Sciatic nerve (tissue), 2 donors: ENCODE results near the gene ZCCHC10. TPM values are rescaled to one million over a fixed set of nuclear protein-coding genes. Genes with fewer than 3 reads are reported as not detected.
"Not testable (repeated sequence)": the region's sequence is repeated elsewhere in the genome, so short reads cannot be mapped to it uniquely, and the experiment has no call there.

Source experiments
- ATAC-seq: fragments of 200-7000 bp; cut with Tn5 transposase; one replicate; pipeline ENCODE4 v1.9.1; 2020; ENCODE audit warnings: mild to moderate bottlenecking, moderate library complexity
- DNase-seq: peaks from one replicate; pipeline ENCODE4 v3.0.0-alpha.2; 2020; ENCODE audit warnings: low spot score
- intact Hi-C: fragments of 100-400 bp; cut with DNase I; formaldehyde crosslinking; loops from one replicate; pipeline ENCODE4 v1.14.2; 2022
- total RNA-seq: library from RNA; stranded (reverse); fragmentation: NEBNext Ultra II Directional; extraction: Animal tissue kit (Norgen Biotek cat#: 25700); gene quantifications from one replicate; pipeline ENCODE4 v1.2.1, GENCODE V29; 2021
- donor health status: DM: no; HTN: no; CAD: no.
- donor health status: DM: no; HTN: no; CAD: no.

ZCCHC10 gene
- total RNA-seq, 1 donor from 2014 or later = 15.0 TPM

DNA sequence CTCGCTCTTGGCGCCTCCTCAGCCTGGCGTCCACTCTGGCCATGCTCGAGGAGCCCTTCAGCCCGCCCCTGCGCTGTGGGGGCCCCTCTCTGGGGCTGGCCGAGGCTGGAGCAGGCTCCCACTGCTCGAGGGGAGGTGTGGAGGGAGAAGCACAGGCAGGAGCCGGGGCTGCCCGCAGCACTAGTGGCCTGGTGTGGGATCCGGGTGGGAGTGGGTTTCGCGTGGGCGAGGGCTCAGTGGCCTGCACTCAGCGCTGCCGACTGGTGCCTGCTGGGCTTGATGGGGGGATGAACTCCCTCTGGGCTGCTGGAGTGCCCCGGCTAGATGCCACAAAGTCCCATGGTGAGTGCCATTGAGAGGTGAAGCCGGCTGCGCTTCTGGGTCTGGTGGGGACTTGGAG, 21.1 kb upstream of the ZCCHC10 start:
- intact Hi-C loops = no loop called here
- no peak for DNase-seq
- no peak for ATAC-seq

DNA sequence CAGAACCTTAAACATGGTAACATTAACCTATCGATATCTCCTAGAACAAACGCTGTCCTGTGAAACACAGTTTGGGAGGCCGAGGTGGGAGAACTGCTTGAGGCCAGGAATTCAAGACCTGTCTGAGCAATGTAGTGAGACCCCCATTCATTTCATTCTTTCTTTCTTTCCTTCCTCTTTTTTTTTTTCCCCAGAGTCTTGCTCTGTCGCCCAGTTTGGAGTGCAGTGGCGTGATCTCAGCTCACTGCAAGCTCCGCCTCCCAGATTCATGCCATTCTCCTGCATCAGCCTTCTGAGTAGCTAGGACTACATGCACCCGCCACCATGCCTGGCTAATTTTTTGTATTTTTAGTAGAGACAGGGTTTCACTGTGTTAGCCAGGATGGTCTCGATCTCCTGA, 20.2 kb upstream of the ZCCHC10 start:
- intact Hi-C loops, ATAC-seq, DNase-seq: not testable (repeated sequence)

DNA sequence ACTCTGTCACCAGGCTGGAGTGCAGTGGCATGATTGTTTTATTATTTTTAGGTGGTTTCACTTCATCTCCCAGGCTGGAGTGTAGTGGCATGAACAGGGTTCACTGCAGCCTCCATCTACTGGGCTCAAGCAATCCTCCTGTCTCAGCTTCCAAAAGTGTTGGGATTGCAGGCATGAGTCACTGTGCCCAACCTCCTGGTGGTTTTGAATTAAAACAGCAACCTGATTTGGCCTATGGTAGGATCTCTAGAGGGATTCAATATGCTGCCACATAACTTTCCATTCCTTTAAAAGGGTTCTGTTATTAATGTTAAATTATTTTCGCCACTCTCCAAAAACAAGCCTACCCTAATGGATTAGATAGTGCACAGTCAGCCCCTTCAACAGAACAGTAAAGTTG, 15.6 kb upstream of the ZCCHC10 start:
- intact Hi-C loops = no loop called here

DNA sequence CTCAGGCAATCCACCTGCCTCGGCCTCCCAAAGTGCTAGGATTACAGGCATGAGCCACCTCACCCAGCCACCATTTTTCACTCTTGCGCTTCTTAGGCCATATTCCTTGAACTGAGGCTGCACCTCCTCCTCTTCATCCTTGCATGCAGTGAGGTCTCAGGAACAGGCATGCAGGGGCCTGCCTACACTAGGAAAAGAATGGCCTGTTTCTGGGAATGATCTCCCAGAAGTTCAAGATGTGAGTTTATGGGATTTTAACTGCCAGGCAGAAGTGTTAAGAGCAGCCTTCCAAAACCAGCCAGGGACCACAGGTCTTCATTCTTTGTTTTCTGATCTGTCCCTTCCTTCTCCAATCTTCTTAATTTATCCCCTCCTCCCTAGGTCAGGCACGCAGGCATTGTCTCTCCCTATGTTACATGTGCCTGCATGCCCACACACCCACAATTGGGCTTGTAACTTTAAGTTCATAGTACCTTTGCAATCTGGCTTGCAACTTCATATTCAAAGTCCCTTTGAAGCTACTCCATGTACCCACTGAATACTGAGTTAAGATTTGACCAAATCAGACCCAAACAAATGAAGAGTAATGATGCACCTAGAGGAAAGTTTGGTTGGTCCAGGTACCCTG, 14.9 kb upstream of the ZCCHC10 start:
- intact Hi-C loops = no loop called here

More for the DNA sequence above, 15.6 kb upstream of the ZCCHC10 start:
- DNase-seq = no peak
- ATAC-seq = no peak

DNA sequence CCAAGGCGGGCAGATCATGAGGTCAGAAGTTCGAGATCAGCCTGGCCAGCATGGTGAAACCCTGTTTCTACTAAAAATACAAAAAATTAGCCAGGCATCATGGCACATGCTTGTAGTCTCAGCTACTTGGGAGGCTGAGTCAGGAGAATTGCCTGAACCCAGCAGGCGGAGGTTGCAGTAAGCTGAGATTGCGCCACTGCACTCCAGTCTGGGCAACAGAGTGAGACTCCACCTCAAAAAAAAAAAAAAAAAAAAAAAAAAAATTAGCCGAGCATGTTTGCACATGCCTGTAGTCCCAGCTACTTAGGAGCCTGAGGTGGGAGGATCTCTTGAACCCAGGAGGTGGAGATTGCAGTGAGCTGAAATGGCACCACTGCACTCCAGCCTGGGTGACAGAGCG, 10.3 kb upstream of the ZCCHC10 start:
- intact Hi-C loops, DNase-seq, ATAC-seq: not testable (repeated sequence)

More for the DNA sequence above, 14.9 kb upstream of the ZCCHC10 start:
- ATAC-seq (no peak), DNase-seq (no peak)

DNA sequence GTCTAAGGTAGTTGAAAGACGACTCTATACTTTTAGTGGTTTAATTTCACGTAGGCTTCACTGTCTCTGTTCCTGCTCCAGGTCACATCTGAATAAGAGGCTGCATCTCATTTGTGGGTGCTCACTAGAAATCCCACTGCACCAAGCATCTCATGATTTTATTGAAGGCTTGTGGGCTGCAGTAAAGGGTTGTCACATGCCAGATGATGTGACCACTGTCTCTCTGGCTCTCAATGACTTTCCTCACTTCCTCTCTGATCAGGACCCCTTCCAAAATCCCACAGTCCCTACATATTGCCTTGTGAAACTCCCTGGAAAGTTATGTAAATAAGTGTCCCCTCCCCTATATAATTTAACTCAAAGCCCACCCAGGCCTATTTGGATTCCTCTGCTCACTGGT, 8.9 kb upstream of the ZCCHC10 start:
- DNase-seq = no peak
- intact Hi-C loops = no loop called here
- ATAC-seq = no peak

DNA sequence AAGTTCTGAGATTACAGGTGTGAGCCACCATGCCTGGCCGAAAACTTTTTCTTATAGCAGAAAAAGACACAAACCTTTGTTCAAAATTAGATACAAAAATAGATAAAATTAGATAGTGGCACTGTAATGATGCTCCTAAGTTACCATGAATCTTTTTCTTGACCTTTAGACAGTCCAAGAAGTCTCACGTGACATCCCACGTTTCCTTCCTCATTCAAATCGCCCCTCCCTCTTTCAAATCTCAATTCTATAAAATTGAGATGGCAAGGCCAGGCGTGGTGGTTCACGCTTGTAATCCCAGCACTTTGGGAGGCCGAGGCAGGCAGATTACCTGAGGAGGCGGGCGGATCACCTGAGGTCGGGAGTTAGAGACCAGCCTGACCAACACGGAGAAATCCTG, 7.7 kb upstream of the ZCCHC10 start:
- DNase-seq (no peak), ATAC-seq (no peak)
- intact Hi-C loops = no loop called here

DNA sequence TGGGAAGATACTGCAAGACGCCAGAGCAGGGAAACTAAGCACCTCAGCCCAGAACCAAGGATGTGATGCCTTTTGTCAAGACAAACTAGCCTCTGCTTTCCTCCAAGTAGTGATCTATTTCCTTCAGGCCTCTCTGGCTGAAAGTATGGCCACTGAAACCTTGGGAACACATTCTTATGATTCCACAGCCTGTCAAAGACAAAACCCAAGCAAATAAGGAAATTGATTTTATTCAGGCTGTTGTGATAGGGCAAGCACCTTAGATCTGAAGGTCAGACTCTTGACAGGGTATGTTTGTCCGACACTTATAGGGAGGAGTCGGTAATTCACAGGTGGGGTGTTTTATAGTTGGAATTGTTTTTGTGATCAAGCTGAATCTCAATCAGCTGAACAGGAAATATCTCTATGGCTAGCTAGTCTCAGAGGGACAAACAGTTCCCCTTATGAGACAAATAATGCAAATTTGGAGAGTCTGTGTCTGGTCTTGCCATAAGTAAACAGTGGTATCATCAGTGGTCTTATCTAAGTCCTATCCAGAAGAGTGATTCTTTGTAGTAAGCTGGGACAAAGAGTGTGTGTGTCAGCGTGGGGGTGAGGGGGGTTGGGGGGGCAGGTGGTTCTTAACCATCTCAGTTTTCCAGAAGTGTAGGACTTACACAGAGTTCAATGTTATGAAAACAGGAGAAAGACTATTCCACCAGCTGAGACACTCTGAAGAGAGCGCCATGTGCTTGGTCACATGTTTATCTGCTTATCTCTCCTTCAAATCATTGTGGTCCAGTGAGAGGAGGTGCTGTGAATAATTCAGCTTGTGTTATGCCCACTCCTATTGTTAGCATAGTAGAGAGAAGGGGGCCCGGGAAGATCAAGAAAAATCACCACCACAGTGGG, 6.7 kb upstream of the ZCCHC10 start:
- DNase-seq (no peak), ATAC-seq (no peak)
- intact Hi-C loops = no loop called here

DNA sequence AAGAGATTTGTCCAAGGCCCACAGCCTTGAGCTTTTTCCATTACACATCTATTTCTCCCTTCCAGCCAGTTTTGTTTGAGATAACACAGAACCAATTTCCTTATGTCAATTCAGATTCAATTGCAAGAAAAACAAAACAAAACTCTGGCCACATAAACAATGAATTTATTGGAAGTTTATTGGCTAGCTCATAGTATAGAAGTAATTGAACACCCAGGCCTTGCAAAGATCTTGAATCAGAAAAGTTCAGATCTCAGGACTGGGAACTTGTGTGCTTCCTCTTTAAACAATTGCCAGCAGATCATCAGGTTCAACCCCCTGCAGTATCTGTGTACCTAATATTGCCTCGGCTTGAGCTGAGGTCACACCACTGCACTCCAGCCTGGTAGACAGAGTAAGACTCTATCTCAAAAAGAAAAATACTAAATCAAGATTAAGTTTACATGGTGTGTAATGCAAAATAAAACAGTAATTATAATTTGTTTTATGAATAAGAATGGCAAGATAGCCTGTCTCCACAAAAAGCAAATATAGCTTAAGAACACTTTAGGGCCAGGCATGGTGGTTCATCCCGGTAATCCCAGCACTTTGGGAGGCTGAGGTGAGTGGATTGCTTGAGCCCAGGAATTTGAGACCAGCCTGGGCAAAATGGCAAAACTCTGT, 4.1 kb upstream of the ZCCHC10 start:
- ATAC-seq = no peak
- no peak for DNase-seq
- intact Hi-C loops = no loop called here

DNA sequence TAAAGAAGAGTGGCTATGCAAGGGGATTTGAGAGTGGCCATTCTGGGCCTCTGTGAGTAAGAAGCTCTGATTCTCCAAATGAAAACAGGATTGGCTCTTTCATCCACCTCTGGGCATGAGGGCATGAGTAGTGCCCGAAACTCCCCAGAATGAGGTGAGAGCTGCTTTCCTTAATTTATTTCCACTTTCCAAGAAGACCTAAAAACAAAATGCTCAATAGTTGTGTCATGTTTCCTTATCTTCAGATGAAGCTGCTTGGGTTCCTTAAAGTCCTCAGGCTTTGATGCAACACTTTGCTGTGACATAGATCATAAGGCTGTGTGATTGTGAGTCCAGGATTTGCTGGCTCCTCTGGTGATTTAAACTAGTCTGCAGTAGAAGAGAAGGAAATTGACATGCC, 3.1 kb upstream of the ZCCHC10 start:
- DNase-seq (no peak), ATAC-seq (no peak)
- intact Hi-C loops = no loop called here

DNA sequence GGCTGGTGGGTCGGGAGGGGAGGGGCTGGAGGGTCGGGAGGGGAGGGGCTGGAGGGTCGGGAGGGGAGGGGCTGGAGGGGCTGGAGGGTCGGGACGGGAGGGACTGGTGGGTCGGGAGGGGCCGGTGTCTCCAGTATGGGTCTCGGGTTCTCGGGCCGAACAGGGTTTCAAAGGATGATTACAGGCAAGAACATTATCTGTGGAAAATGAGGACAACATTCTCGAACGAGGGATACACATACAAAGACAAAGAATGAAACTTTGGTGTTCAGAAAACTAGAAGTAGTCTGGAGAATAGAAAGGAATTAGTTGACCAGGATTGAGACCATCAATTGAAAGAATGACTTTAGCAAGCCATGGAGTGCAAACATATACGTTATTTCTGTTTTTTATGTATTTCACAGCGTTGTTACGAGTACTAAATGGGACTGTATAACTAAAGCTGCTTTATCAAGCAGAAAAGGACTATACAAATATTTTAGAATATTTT, 360 bp upstream of the ZCCHC10 start:
- intact Hi-C loops = no loop called here
- ATAC-seq = no peak

DNA sequence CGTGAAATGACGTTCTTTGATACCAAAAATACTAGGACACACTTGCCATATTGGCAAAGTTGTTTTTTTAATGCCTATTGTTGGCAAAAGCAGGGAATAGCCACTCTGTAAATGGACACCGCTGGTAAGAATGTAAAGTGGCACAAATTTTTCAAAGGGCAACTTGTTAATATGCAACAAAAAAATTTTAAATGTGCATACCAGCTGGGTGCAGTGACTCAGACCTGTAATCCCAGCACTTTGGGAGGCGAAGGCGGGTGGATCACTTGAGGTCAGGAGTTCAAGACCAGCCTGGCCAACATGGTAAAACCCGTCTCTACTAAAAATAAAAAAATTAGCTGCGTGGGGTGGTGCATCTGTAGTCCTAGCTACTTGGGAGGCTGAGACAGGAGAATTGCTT, 6.9 kb downstream of the ZCCHC10 start:
- intact Hi-C loops, ATAC-seq, DNase-seq: not testable (repeated sequence)

More for the DNA sequence above, 360 bp upstream of the ZCCHC10 start:
- DNase-seq = no peak

DNA sequence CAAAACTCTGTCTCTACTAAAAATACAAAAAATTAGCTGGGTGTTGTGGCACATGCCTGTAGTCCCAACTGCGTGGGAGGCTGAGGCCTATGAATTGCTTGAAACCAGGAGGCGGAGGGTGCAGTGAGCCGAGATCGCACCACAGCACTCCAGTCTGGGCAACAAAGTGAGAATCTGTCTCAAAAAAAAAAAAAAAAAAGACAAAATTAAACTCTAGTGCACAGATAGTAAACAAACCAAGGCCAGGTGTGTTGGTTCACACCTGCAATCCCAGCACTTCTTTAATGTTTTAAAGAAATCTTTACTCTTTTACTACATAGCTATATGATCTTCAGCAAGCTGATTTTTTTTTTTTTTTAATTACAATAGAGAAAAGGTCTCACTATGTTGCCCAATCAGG, 8.4 kb downstream of the ZCCHC10 start:
- DNase-seq (no peak), ATAC-seq (no peak)
- intact Hi-C loops = no loop called here

DNA sequence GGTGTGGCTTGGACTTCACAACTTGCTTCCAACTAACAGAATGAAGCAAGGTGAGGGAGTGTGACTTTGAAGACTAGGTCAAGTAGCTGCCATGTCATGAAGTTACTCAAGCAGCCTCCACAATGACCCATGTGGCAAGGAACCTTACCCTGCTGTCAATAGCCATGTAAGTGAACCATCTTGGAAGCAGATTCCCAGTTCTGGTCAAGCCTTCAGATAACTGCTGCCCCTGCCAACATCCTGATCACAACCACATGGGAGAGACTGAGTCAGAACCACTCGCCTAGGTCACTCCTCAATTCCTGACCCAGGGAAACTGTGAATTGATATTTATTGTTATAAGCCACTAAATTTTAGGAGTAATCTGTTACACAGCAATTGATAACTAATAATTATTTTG, 10.9 kb downstream of the ZCCHC10 start:
- no peak for DNase-seq
- ATAC-seq = no peak
- intact Hi-C loops = no loop called here

DNA sequence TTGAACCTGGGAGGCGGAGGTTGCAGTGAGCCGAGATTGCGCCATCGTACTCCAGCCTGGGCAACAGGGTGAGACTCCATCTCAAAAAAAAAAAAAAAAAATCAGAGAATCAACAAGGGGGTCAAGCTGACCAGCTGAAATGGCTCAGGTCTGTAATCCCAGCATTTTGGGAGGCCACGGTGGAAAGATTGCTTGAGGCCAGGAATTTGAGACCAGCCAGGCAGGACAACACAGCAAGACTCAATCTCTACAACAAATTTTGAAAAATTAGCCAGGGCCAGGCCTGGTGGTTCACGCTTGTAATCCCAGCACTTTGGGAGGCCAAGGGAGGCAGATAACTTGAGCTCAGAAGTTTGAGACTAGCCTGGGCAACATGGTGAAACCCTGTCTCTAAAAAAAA, 17.9 kb downstream of the ZCCHC10 start:
- ATAC-seq, DNase-seq, intact Hi-C loops: not testable (repeated sequence)

DNA sequence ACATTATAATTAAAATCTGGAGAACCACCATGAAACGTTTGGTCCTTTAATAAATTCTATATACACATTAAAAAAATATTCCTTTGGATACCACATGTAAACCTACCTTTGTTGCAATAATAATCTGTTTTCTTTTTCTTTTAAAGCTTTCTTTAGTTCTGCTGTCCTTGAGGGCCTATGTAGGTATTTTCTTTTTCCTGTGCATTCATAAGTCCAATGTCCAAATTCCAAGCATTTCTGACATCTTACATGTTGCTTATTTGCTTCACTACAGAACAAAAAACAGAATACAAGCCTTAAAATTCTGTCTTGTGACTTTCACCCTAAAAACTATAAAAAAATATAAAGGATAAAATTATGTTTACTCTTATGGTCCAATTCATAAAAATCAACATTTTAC, 19.7 kb downstream of the ZCCHC10 start:
- no peak for ATAC-seq
- DNase-seq = no peak
- intact Hi-C loops = no loop called here

DNA sequence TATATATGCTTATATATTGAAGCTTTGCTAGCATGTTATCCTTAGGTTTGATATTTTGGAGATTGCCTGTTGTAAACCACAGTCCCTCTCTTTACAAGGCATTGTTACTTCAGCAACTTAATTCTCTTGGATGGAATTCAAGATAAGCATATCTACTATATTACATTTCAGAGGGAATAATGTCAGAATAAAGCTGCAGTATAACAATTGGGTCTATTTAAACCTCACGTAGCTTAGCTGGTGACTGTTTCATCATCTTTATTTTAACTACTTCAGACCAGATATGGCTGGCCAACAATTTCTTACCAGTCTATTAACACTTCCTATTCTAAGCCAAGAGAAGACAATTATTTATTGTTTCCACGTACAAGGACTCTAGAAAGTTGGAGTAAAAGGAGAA, 27.1 kb downstream of the ZCCHC10 start:
- no peak for ATAC-seq
- no peak for DNase-seq
- intact Hi-C loops = no loop called here

DNA sequence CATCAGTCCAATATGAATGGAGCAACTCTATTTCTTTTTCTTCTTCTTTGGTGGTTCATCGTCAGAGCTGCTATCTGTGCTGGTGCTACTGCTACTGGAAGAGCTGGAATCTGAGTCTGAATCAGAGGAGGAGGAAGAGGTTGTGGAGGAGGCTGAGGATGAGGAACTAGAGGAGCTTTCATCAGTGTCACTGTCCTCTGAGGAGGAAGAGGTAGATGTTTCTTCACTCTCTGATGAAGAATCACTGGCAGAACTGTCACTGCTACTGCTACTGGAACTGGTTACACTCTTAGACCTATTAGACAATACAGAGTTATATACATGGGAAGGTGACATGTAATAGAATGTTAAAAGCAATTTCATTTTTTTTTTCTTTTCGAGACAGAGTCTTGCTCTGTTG, 27.8 kb downstream of the ZCCHC10 start:
- DNase-seq = no peak
- intact Hi-C loops = no loop called here
- no peak for ATAC-seq

DNA sequence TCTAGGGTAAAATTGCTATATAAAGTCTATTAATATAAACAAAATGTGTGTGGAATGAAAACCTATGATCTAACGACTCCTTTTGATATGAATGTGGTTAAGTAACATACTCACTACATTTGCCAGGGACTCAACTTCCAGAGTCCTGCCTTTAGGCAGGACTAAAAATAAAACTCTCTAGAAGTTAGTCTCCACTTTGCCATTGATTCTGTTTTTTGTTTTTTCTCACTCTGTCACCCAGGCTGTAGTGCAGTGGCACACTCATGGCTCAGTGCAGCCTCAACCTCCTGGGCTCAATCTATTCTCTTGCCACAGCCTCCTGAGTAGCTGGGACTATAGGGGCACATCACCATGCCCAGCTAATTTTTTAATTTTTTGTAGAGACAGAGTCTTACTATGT, 30.0 kb downstream of the ZCCHC10 start:
- DNase-seq (no peak), ATAC-seq (no peak)
- intact Hi-C loops = no loop called here
